K562 (cell line): ENCODE results near the gene CLEC4D. TPM values are rescaled to one million over a fixed set of nuclear protein-coding genes. Genes with fewer than 3 reads are reported as not detected.

Source experiments
- ATAC-seq: fragments of 200-7000 bp; cut with Tn5 transposase; 3 replicates; pipeline ENCODE4 v1.9.1; 2020; ENCODE audit warnings: moderate library complexity
- BruUV-seq: library from RNA; stranded (reverse); fragments of 400-500 nt; replicated peaks from 2 replicates; lab custom pipeline; 2021; lab: Mats Ljungman, UMichigan
- CTCF ChIA-PET: fragments of 300-600 bp; formaldehyde crosslinking; extraction: SDS; loops from one replicate; lab custom pipeline; 2021; ENCODE audit warnings: low intra/inter-chr PET ratio; lab: Yijun Ruan, JAX
- POLR2A ChIA-PET: fragments of 300-600, 350-650 bp; sonication (Branson Sonifier 250); formaldehyde crosslinking; extraction: SDS; loops from one replicate; lab custom pipeline; 2021; ENCODE audit warnings: antibody characterized with exemption, inconsistent platforms; lab: Yijun Ruan, JAX
- DNase-seq, 4 experiments: peaks; one replicate each; pipeline versions ENCODE4 v3.0.0 to v3.0.0-alpha.2; 2011 to 2018; ENCODE audit warnings: low spot score in 3 of 4, mixed read lengths in 3 of 4; ENCODE audit errors: extremely low read depth in 1 of 4
- FAIRE-seq: peaks from 2 replicates; lab custom pipeline; 2011; peaks lifted over from hg19 to GRCh38; lab: Jason Lieb, UNC
- H2AFZ ChIP-seq: 2 replicates; pipeline ENCODE4 v1.6.0; 2011; ENCODE audit warnings: low read depth, low read length, control low read depth, inconsistent platforms
- H3K27ac ChIP-seq: fragments of 200-600 bp; 3 replicates; pipeline ENCODE4 v1.8.0; 2011; ENCODE audit warnings: low read depth, mild to moderate bottlenecking, control low read depth, inconsistent platforms, low read length, moderate library complexity, mixed read lengths; ENCODE audit errors: extremely low read depth
- H3K27me3 ChIP-seq, 2 experiments: fragments of 300-600 bp in 1 of 2; 2 replicates in 1 of 2; 3 replicates in 1 of 2; pipeline versions ENCODE4 v1.6.0 to v1.8.0; 2011; ENCODE audit warnings: inconsistent platforms in 2 of 2, low read length in 2 of 2, mild to moderate bottlenecking in 1 of 2, mixed read lengths in 1 of 2, moderate library complexity in 1 of 2; ENCODE audit not compliant: control insufficient read depth in 2 of 2, insufficient read depth in 2 of 2
- H3K36me3 ChIP-seq: fragments of 300-600 bp; 3 replicates; pipeline ENCODE4 v1.8.0; 2011; ENCODE audit warnings: mild to moderate bottlenecking, low read length, inconsistent platforms; ENCODE audit not compliant: control insufficient read depth, insufficient read depth
- H3K4me1 ChIP-seq, 2 experiments: fragments of 200-600 bp in 1 of 2; replicated peaks in 1 of 2; 2 replicates in 1 of 2; 3 replicates in 1 of 2; pipeline versions ENCODE4 v1.5.1 to v1.8.0; 2011; ENCODE audit warnings: inconsistent platforms in 2 of 2, low read length in 2 of 2, mild to moderate bottlenecking in 1 of 2, mixed read lengths in 1 of 2, moderate library complexity in 1 of 2; ENCODE audit not compliant: control insufficient read depth in 2 of 2, insufficient read depth in 2 of 2
- H3K4me2 ChIP-seq: 2 replicates; pipeline ENCODE4 v1.6.1; 2011; ENCODE audit warnings: low read length, control low read depth, inconsistent platforms, mixed read lengths; ENCODE audit not compliant: insufficient read depth
- H3K4me3 ChIP-seq: fragments of 200-600 bp; sonication (generic), shearing (Covaris generic); 2 replicates; pipeline ENCODE4 v1.5.1; 2016; ENCODE audit warnings: control low read depth, inconsistent platforms
- H3K79me2 ChIP-seq: fragments of 200-600 bp; 3 replicates; pipeline ENCODE4 v1.8.0; 2011; ENCODE audit warnings: low read length, inconsistent platforms; ENCODE audit not compliant: control insufficient read depth, insufficient read depth
- H3K9ac ChIP-seq, 2 experiments: 2 replicates each; pipeline versions ENCODE4 v1.6.0 to v1.6.1; 2011; ENCODE audit warnings: low read depth in 2 of 2, low read length in 2 of 2, control low read depth in 1 of 2, inconsistent platforms in 1 of 2, mild to moderate bottlenecking in 1 of 2, mixed read lengths in 1 of 2; ENCODE audit not compliant: insufficient read depth in 1 of 2
- H3K9me1 ChIP-seq: one replicate; pipeline ENCODE4 v1.6.0; 2011; ENCODE audit warnings: inconsistent platforms, mild to moderate bottlenecking, low read length, moderate library complexity; ENCODE audit not compliant: control insufficient read depth, insufficient read depth
- H3K9me3 ChIP-seq: replicated peaks from 2 replicates; pipeline ENCODE4 v1.5.1; 2011; ENCODE audit warnings: low read depth, low read length, inconsistent platforms; ENCODE audit not compliant: control insufficient read depth, insufficient read depth
- H4K20me1 ChIP-seq: replicated peaks from 2 replicates; pipeline ENCODE4 v1.6.1; 2011; ENCODE audit warnings: low read length, inconsistent platforms, mixed read lengths; ENCODE audit not compliant: control insufficient read depth, insufficient read depth
- BHLHE40 ChIP-seq: IDR thresholded peaks from 2 replicates; pipeline ENCODE4 v1.6.1; 2011; ENCODE audit warnings: low read length, improper control_type of control experiment
- GTF2F1 ChIP-seq: IDR thresholded peaks from 2 replicates; pipeline ENCODE4 v1.6.1; 2011; ENCODE audit warnings: low read depth, low read length, improper control_type of control experiment
- HMG20A ChIP-seq: fragments of 450-650 bp; formaldehyde crosslinking; conservative IDR thresholded peaks from 2 replicates; pipeline ENCODE4 v1.4.0; 2020; ENCODE audit warnings: mild to moderate bottlenecking, mixed read lengths
- HMGN3 ChIP-seq: IDR thresholded peaks from 2 replicates; pipeline ENCODE4 v1.6.1; 2011; ENCODE audit warnings: borderline replicate concordance, low read depth, mild to moderate bottlenecking, mixed read lengths, low read length; ENCODE audit not compliant: insufficient read length; ENCODE audit errors: extremely low read depth
- KAT8 ChIP-seq: fragments of 450-650 bp; IDR thresholded peaks from 2 replicates; pipeline ENCODE4 v1.6.1; 2016; ENCODE audit warnings: low read depth, mild to moderate bottlenecking
- MCM7 ChIP-seq, 2 experiments: fragments of 450-650 bp; IDR thresholded peaks; 2 replicates each; pipeline ENCODE4 v1.6.1; 2016 to 2018
- MTA3 ChIP-seq: fragments of 450-650 bp; formaldehyde crosslinking; IDR thresholded peaks from 2 replicates; pipeline ENCODE4 v1.6.1; 2017; ENCODE audit warnings: mild to moderate bottlenecking, borderline replicate concordance
- NBN ChIP-seq: fragments of 450-650 bp; IDR thresholded peaks from 2 replicates; pipeline ENCODE4 v1.6.1; 2016; ENCODE audit warnings: low read depth, mild to moderate bottlenecking
- NKRF ChIP-seq: fragments of 450-650 bp; IDR thresholded peaks from 2 replicates; pipeline ENCODE4 v1.6.1; 2016; ENCODE audit warnings: borderline replicate concordance
- RFX1 ChIP-seq: fragments of 450-650 bp; IDR thresholded peaks from 2 replicates; pipeline ENCODE4 v1.6.1; 2016; ENCODE audit warnings: mild to moderate bottlenecking, moderate library complexity
- SAFB2 ChIP-seq: fragments of 200-400 bp; formaldehyde crosslinking; IDR thresholded peaks from 2 replicates; pipeline ENCODE4 v1.6.1; 2018; ENCODE audit warnings: borderline replicate concordance, low read length, low read depth, moderate library complexity; ENCODE audit not compliant: severe bottlenecking
- SIN3A ChIP-seq, 2 experiments: fragments of 150-350 bp in 1 of 2; IDR thresholded peaks; 2 replicates each; pipeline ENCODE4 v1.6.1; 2011 to 2016; ENCODE audit warnings: borderline replicate concordance in 2 of 2, low read depth in 2 of 2, low read length in 2 of 2, mild to moderate bottlenecking in 2 of 2, moderate library complexity in 2 of 2; ENCODE audit not compliant: control insufficient read depth in 1 of 2
- SRSF3 ChIP-seq: fragments of 200-400 bp; formaldehyde crosslinking; IDR thresholded peaks from 2 replicates; pipeline ENCODE4 v1.6.1; 2016; ENCODE audit warnings: mild to moderate bottlenecking, low read length, moderate library complexity; ENCODE audit not compliant: insufficient read depth
- ZNF232 ChIP-seq: sonication (generic); formaldehyde crosslinking; IDR thresholded peaks from 2 replicates; pipeline ENCODE4 v1.8.0; 2022; ENCODE audit warnings: mild to moderate bottlenecking, missing genetic modification reagents
- ZNF655 ChIP-seq: fragments of 250-450 bp; sonication (Bioruptor Pico); IDR thresholded peaks from 2 replicates; pipeline ENCODE4 v1.5.0; 2021
- ZNF780A ChIP-seq: fragments of 250-450 bp; sonication (Bioruptor Pico); IDR thresholded peaks from 2 replicates; pipeline ENCODE4 v1.5.0; 2021; ENCODE audit warnings: mild to moderate bottlenecking
- in situ Hi-C: fragments of 300-500 bp; cut with MboI; formaldehyde crosslinking; loops from 4 replicates; pipeline ENCODE4 v1.15.0; 2018; ENCODE audit warnings: inconsistent platforms, mixed read lengths
- intact Hi-C: fragments of 100-400 bp; cut with micrococcal nuclease; formaldehyde crosslinking; loops from 2 replicates; pipeline ENCODE4 v1.14.2; 2022
- polyA plus RNA-seq, 8 experiments: library from polyadenylated mRNA; depleted of rRNA in 4 of 8; stranded (reverse) in 5 of 8; unstranded in 3 of 8; fragments of >200 nt; fragmentation: Nextera tagmentation in 2 of 8; fragmentation: Illumina TruSeq in 1 of 8; extraction: Ambion mirVana in 2 of 8; extraction: Trizol in 1 of 8; gene quantifications; 2 replicates each; pipeline versions ENCODE4 v1.2.1 to v1.2.3, GENCODE V29; 2011 to 2014; ENCODE audit warnings: inconsistent platforms in 1 of 8, missing spikeins in 1 of 8
- total RNA-seq, 7 experiments: library from RNA; depleted of rRNA in 6 of 7; stranded (reverse); fragments of >200 nt in 6 of 7; fragmentation: Illumina TruSeq in 2 of 7; extraction: Trizol in 2 of 7; gene quantifications; 2 replicates each; pipeline versions ENCODE4 v1.2.1 to v1.2.3, GENCODE V29; 2011 to 2021; ENCODE audit warnings: low replicate concordance in 1 of 7

The CLEC4D gene
- total and polyA plus RNA-seq, 9 of the 15 experiments (the other 6 are each of a cell fraction or from before 2014, with no cell fraction given): not detected

GRCh38 chr12:8466241-8466640 is 47.1 kb upstream of the CLEC4D start:
- Histone ChIP-seq H3K4me3 (no peak overlapping the region), H3K27ac (no peak overlapping the region), H3K9me3 (no peaks in the 10 kb centered on the region), H2AFZ (no peak overlapping the region), H3K9ac (no peak overlapping the region), H3K27me3 (no peaks in the 10 kb centered on the region), H3K9me1 (no peaks in the 10 kb centered on the region), H3K36me3 (no peaks in the 10 kb centered on the region), H4K20me1 (no peaks in the 10 kb centered on the region), H3K79me2 (no peaks in the 10 kb centered on the region), H3K4me1 (no peaks in the 10 kb centered on the region), H3K4me2 (no peak overlapping the region)
- CTCF ChIA-PET: no interaction called here
- no TSS peak for BruUV-seq
- DNase-seq (no peak), ATAC-seq (no peak), FAIRE-seq (no peak)
- TF ChIP-seq MTA3 (no peak), NKRF (no peak), KAT8 (no peak), HMGN3 (no peak), GTF2F1 (no peak), ZNF655 (CRISPR knock-in tag) (no peak), RFX1 (no peak), NBN (no peak), MCM7 (IDR thresholded peaks at IDR 0.05) (no peak), SIN3A (IDR thresholded peaks at IDR 0.05; ENCODE audit: borderline replicate concordance in 2 of 2, control insufficient read depth in 1 of 2, low read depth in 2 of 2, low read length in 2 of 2) (no peak), BHLHE40 (no peak), HMG20A (CRISPR knock-in tag) (no peak), SRSF3 (no peak), ZNF232 (CRISPR knock-in tag) (no peak), SAFB2 (no peak), ZNF780A (CRISPR knock-in tag) (no peak)
- in situ Hi-C loops: no loop called here
- POLR2A ChIA-PET: no interaction called here
- intact Hi-C loops: no loop called here
